Gastrocnemius medialis (tissue), 4 donors: ENCODE measurements around the gene ZNF135. TPM values are rescaled to one million over a fixed set of nuclear protein-coding genes. Genes with fewer than 3 reads are reported as not detected.
A peak's percentile ranks its signal among the peaks of the same experiment; 100 is the strongest.

Experiments used
- ATAC-seq, 2 donors: fragments of 150-250 bp; one replicate each; pipeline ENCODE4 v1.9.1; 2016
- DNase-seq, 2 donors: peaks; one replicate each; pipeline ENCODE4 v3.0.0-alpha.2; 2019
- H3K27ac ChIP-seq, 4 donors: fragments of 200-600 bp; sonication (generic); 1 replicate in 1 of 4; 2 replicates in 3 of 4; pipeline ENCODE4 v1.5.1; 2016 to 2018; ENCODE audit warnings: mild to moderate bottlenecking in 2 of 4, moderate library complexity in 1 of 4
- H3K27me3 ChIP-seq, 3 donors: fragments of 200-600 bp; sonication (generic) in 2 of 3; 1 replicate in 1 of 3; 2 replicates in 2 of 3; pipeline versions ENCODE4 v1.5.1 to v1.6.0; 2016 to 2019; ENCODE audit warnings: mild to moderate bottlenecking in 1 of 3, moderate library complexity in 1 of 3
- H3K36me3 ChIP-seq, 2 donors: fragments of 200-600 bp; sonication (generic) in 1 of 2; one replicate each; pipeline ENCODE4 v1.5.1; 2017 to 2018
- H3K4me1 ChIP-seq, 2 donors: fragments of 200-600 bp; sonication (generic) in 1 of 2; one replicate each; pipeline ENCODE4 v1.5.1; 2016 to 2017; ENCODE audit warnings: mild to moderate bottlenecking in 2 of 2
- H3K4me3 ChIP-seq, 4 donors: fragments of 200-600 bp; sonication (generic) in 3 of 4; 1 replicate in 1 of 4; 2 replicates in 3 of 4; pipeline ENCODE4 v1.5.1; 2016 to 2019; ENCODE audit warnings: mild to moderate bottlenecking in 2 of 4
- H3K9me3 ChIP-seq, 3 donors: fragments of 200-600 bp; sonication (generic) in 2 of 3; 1 replicate in 1 of 3; 2 replicates in 2 of 3; pipeline ENCODE4 v1.5.1; 2016 to 2019
- POLR2A ChIP-seq, 2 donors: fragments of 450-650 bp; IDR thresholded peaks; one replicate each; pipeline ENCODE4 v1.6.1; 2017; ENCODE audit warnings: antibody characterized with exemption in 2 of 2, mild to moderate bottlenecking in 2 of 2, moderate library complexity in 2 of 2
- in situ Hi-C, 4 donors: fragments of 200-750 bp; cut with MboI; loops; one replicate each; pipeline versions ENCODE4 v1.15.0 to v1.8.0; 2017; ENCODE audit warnings: low sequenced_read_pairs in 4 of 4
- intact Hi-C: fragments of 100-400 bp; cut with DNase I; formaldehyde crosslinking; loops from one replicate; pipeline ENCODE4 v1.15.1; 2023; ENCODE audit warnings: low total_unique reads
- total RNA-seq, 4 donors: library from RNA; depleted of rRNA; stranded (reverse); fragments of >200 nt; gene quantifications; one replicate each; pipeline versions ENCODE4 v1.1.0 to v1.2.3, GENCODE V29; 2016
- TF ChIP-seq, protein P1 (sequence below), 5 experiments: fragments of 450-650 bp in 3 of 5; fragments of 200-600 bp in 2 of 5; sonication (generic) in 2 of 5; IDR thresholded peaks in 4 of 5; conservative IDR thresholded peaks in 1 of 5; 1 replicate in 4 of 5; 2 replicates in 1 of 5; pipeline ENCODE4 v1.5.1; 2016 to 2019; ENCODE audit warnings: antibody characterized with exemption in 5 of 5, mild to moderate bottlenecking in 3 of 5, moderate library complexity in 3 of 5

The ZNF135 gene
- total RNA-seq, 4 donors from 2014 or later = 0.36 to 0.73 (median 0.53) TPM

DNA sequence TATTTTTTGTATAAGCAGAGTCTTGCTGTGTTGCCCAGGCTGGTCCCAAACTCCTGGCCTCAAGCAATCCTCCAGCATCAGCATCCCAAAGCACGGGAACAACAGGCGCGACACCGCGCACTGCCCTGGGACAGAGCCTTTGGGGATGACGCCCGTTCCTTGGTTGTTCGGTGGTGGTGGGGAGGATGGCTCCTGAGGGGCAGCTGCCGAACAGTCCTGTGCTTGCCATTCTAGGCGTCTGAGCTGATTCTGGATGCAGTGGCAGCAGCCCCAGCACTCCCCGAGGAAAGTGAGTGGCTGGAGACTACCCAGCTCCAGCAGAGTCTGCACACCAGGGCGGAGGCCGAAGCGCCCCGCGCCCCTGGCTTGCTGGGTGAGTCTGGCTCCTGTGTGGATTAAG lies 6.8 kb upstream of the ZNF135 start:
- H3K36me3 ChIP-seq = no peaks in the 10 kb centered on the region
- no peak for TF ChIP-seq POLR2A (IDR thresholded peaks at IDR 0.05)
- peaks cover 0 to 10% (median 0%) of the 10 kb centered on the region in 3 donors for H3K27me3 ChIP-seq
- no peak overlapping the region for H3K27ac ChIP-seq
- in situ Hi-C loops = no loop called here
- DNase-seq = no peak
- no peaks in the 10 kb centered on the region for H3K9me3 ChIP-seq
- ATAC-seq = no peak
- intact Hi-C loops = no loop called here
- H3K4me3 ChIP-seq = no peak overlapping the region
- no peaks in the 10 kb centered on the region for H3K4me1 ChIP-seq

DNA sequence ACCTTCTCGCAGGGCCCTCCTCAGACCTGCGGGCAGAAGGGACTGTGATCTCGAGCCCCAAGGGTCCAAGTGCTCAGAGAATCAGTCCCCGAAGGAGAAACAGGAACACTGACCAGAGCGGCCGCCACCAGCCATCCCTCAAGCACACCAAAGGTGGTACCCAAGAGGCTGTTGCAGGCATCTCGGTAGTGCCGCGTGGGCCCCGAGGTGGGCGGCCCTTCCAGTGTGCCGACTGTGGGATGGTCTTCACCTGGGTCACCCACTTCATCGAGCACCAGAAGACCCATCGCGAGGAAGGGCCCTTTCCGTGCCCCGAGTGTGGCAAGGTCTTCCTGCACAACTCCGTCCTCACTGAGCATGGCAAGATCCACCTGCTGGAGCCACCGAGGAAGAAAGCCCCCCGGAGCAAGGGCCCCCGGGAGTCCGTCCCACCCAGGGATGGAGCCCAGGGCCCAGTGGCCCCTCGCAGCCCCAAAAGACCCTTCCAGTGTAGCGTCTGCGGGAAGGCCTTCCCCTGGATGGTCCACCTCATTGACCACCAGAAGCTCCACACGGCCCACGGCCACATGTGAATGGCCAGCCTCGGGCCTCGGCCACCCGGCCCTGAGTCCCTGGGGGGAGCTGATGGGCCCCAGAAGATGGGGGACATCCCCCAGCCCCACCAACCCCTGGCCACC lies 5.5 kb upstream of the ZNF135 start:
- Histone ChIP-seq H3K9me3 (peaks cover 0 to 7% (median 6%) of the 10 kb centered on the region in 3 donors), H3K4me3 (no peak overlapping the region), H3K27me3 (peaks cover 0 to 10% (median 0%) of the 10 kb centered on the region in 3 donors), H3K36me3 (no peaks in the 10 kb centered on the region), H3K27ac (no peak overlapping the region), H3K4me1 (no peaks in the 10 kb centered on the region)
- in situ Hi-C loops = no loop called here
- no peak for TF ChIP-seq POLR2A (IDR thresholded peaks at IDR 0.05)
- TF ChIP-seq, protein P1, sequence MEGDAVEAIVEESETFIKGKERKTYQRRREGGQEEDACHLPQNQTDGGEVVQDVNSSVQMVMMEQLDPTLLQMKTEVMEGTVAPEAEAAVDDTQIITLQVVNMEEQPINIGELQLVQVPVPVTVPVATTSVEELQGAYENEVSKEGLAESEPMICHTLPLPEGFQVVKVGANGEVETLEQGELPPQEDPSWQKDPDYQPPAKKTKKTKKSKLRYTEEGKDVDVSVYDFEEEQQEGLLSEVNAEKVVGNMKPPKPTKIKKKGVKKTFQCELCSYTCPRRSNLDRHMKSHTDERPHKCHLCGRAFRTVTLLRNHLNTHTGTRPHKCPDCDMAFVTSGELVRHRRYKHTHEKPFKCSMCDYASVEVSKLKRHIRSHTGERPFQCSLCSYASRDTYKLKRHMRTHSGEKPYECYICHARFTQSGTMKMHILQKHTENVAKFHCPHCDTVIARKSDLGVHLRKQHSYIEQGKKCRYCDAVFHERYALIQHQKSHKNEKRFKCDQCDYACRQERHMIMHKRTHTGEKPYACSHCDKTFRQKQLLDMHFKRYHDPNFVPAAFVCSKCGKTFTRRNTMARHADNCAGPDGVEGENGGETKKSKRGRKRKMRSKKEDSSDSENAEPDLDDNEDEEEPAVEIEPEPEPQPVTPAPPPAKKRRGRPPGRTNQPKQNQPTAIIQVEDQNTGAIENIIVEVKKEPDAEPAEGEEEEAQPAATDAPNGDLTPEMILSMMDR (IDR thresholded peaks at IDR 0.05 in 4 of 5, conservative IDR thresholded peaks at IDR 0.05 in 1 of 5) = no peak
- intact Hi-C loops = no loop called here
- no peak for ATAC-seq
- no peak for DNase-seq

DNA sequence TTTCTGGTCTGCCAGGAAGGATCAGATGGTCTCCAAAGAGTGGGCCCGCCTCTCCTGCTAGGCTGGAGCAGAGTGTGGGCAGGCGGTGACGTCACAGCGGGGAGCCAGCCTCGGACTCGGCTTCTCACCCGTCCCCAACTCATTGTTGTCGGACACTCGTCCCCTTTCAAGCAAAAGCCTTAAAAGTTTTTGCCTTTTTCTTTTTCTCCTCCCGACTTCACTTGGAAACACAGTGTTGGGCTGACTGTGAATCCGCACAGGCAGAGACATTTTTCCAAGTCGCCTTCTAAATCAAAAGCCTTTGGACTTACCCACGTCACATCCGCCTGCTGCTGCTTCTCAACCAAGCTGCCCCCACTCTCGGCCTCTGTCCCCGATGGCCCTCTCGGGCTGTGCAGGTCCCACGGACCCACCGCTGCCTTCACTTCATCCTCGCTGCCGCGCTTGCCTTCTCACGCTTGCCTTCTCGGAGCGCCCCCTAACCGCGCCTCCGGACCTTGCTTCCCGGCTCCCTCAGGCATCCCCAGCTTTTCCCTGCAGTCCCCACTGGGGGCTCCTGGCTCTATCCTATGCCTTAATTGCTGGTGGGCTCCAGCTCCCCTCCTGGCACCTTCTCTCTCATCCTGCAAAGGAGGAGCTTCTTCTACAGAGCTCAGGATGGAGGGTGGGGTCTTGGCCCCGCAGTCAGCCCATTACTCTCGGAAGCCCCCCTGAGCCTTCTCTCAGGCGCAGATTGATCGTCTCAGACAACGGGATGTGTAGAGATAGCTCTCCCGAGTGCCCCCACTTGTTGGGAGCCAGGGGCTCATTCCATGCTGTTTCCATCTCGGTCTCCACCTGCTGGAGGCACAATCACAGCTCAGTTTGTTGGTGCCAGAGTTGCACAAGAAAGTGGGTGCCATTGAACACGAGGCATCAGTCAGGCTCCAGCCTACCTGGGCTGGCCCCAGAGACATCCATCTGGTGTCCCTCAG lies 3.9 kb upstream of the ZNF135 start:
- TF ChIP-seq, protein P1 (IDR thresholded peaks at IDR 0.05 in 4 of 5, conservative IDR thresholded peaks at IDR 0.05 in 1 of 5) = no peak
- TF ChIP-seq POLR2A (IDR thresholded peaks at IDR 0.05) = no peak
- Histone ChIP-seq H3K4me3 (peak overlapping the region; percentile 16 to 44 (median 32)), H3K4me1 (no peaks in the 10 kb centered on the region), H3K27ac (peak overlapping the region in 3 of 4 donors; percentile 15 to 47 (median 41)), H3K36me3 (no peaks in the 10 kb centered on the region), H3K27me3 (peaks cover 0 to 10% (median 0%) of the 10 kb centered on the region in 3 donors), H3K9me3 (peaks cover 0 to 10% (median 6%) of the 10 kb centered on the region in 3 donors)
- intact Hi-C loops (no loop called here), in situ Hi-C loops (no loop called here)
- ATAC-seq (no peak), DNase-seq (no peak)

DNA sequence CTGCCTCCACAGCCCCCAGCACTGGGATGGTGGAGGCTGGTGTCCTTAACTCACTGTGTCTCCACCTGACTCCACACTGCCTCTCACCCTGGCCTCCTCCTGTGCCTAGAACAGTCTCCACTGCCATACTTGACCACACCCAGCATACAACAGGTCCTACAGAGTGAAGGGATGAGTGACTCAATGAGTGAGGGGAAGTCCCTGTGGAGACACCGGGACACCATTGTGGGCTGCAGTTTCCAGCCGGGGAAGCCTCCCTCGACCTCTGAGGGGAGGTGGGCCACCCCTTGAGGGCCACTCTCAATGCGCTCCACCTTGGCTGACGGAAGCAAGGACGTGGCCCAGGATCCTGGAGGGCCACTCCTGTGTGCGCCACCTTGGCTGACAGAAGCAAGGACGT lies 2.8 kb upstream of the ZNF135 start:
- Histone ChIP-seq H3K27me3 (peaks cover 0 to 10% (median 0%) of the 10 kb centered on the region in 3 donors), H3K36me3 (no peaks in the 10 kb centered on the region), H3K4me1 (no peaks in the 10 kb centered on the region), H3K27ac (no peak overlapping the region), H3K4me3 (no peak overlapping the region), H3K9me3 (peaks cover 0 to 12% (median 6%) of the 10 kb centered on the region in 3 donors)
- in situ Hi-C loops (no loop called here), intact Hi-C loops (no loop called here)
- TF ChIP-seq, protein P1 (IDR thresholded peaks at IDR 0.05 in 4 of 5, conservative IDR thresholded peaks at IDR 0.05 in 1 of 5) = no peak
- TF ChIP-seq POLR2A (IDR thresholded peaks at IDR 0.05) = no peak
- DNase-seq = no peak
- ATAC-seq = no peak

- TF ChIP-seq POLR2A (IDR thresholded peaks at IDR 0.05) = no peak
- TF ChIP-seq, protein P1 (IDR thresholded peaks at IDR 0.05 in 4 of 5, conservative IDR thresholded peaks at IDR 0.05 in 1 of 5) = no peak
- no peak for ATAC-seq
- in situ Hi-C loops = no loop called here
Observed at GRCh38 chr19:58056861-58057260, 2.2 kb upstream of the ZNF135 start.

More at GRCh38 chr19:58056861-58057260, 2.2 kb upstream of the ZNF135 start:
- Histone ChIP-seq H3K27ac (no peak overlapping the region), H3K4me3 (no peak overlapping the region), H3K36me3 (no peaks in the 10 kb centered on the region), H3K4me1 (no peaks in the 10 kb centered on the region), H3K27me3 (peaks cover 0 to 10% (median 0%) of the 10 kb centered on the region in 3 donors), H3K9me3 (peaks cover 0 to 15% (median 9%) of the 10 kb centered on the region in 3 donors)
- intact Hi-C loops = no loop called here
- no peak for DNase-seq
